HEK293 (cell line): ENCODE results near the gene TRIM23.
"Not testable (repeated sequence)": the region's sequence is repeated elsewhere in the genome, so short reads cannot be mapped to it uniquely, and the experiment has no call there.

Source experiments
- FEZF1 ChIP-seq: fragments of 450-650 bp; formaldehyde crosslinking; IDR thresholded peaks from 2 replicates; pipeline ENCODE4 v1.5.1; 2016; ENCODE audit warnings: missing biosample characterization, missing genetic modification characterization
- KLF16 ChIP-seq: fragments of 450-650 bp; formaldehyde crosslinking; IDR thresholded peaks from 2 replicates; pipeline ENCODE4 v1.5.1; 2017; ENCODE audit warnings: missing biosample characterization, missing genetic modification characterization
- OSR2 ChIP-seq: fragments of 450-650 bp; formaldehyde crosslinking; IDR thresholded peaks from 2 replicates; pipeline ENCODE4 v1.5.1; 2016; ENCODE audit warnings: missing biosample characterization, missing genetic modification characterization
- SALL2 ChIP-seq: fragments of 450-650 bp; formaldehyde crosslinking; IDR thresholded peaks from 2 replicates; pipeline ENCODE4 v1.5.0; 2017; ENCODE audit warnings: missing biosample characterization, mild to moderate bottlenecking, missing genetic modification characterization, borderline replicate concordance
- ZBTB1 ChIP-seq: fragments of 450-650 bp; formaldehyde crosslinking; IDR thresholded peaks from 2 replicates; pipeline ENCODE4 v1.5.1; 2016; ENCODE audit warnings: missing biosample characterization, missing genetic modification characterization
- ZNF146 ChIP-seq: fragments of 450-650 bp; formaldehyde crosslinking; IDR thresholded peaks from 2 replicates; pipeline ENCODE4 v1.5.1; 2016; ENCODE audit warnings: missing biosample characterization, missing genetic modification characterization
- ZNF23 ChIP-seq: fragments of 450-650 bp; formaldehyde crosslinking; IDR thresholded peaks from 2 replicates; pipeline ENCODE4 v1.5.1; 2016; ENCODE audit warnings: missing biosample characterization, missing genetic modification characterization, borderline replicate concordance
- ZNF292 ChIP-seq: fragments of 450-650 bp; formaldehyde crosslinking; IDR thresholded peaks from 2 replicates; pipeline ENCODE4 v1.5.1; 2016; ENCODE audit warnings: low read depth, missing biosample characterization, missing genetic modification characterization, borderline replicate concordance
- ZNF830 ChIP-seq: fragments of 450-650 bp; IDR thresholded peaks from 2 replicates; pipeline ENCODE4 v1.5.0; 2018; ENCODE audit warnings: missing biosample characterization, missing genetic modification characterization, low read depth, mild to moderate bottlenecking, moderate library complexity
- ZSCAN16 ChIP-seq: fragments of 450-650 bp; formaldehyde crosslinking; IDR thresholded peaks from 2 replicates; pipeline ENCODE4 v1.5.1; 2016; ENCODE audit warnings: missing biosample characterization, missing genetic modification characterization
- TF ChIP-seq, protein P1 (sequence below): sonication (generic); formaldehyde crosslinking; IDR thresholded peaks from 2 replicates; pipeline ENCODE4 v1.8.1; 2022; ENCODE audit warnings: mild to moderate bottlenecking, moderate library complexity, missing genetic modification reagents
- TF ChIP-seq, protein P2 (sequence below): fragments of 450-650 bp; formaldehyde crosslinking; IDR thresholded peaks from 2 replicates; pipeline ENCODE4 v1.5.1; 2016; ENCODE audit warnings: missing biosample characterization, missing genetic modification characterization
- TF ChIP-seq, protein P3 (sequence below): fragments of 450-650 bp; formaldehyde crosslinking; IDR thresholded peaks from 2 replicates; pipeline ENCODE4 v1.5.1; 2016; ENCODE audit warnings: missing biosample characterization, missing genetic modification characterization
- TF ChIP-seq, protein P4 (sequence below): fragments of 450-650 bp; formaldehyde crosslinking; IDR thresholded peaks from 2 replicates; pipeline ENCODE4 v1.5.1; 2016; ENCODE audit warnings: missing biosample characterization, missing genetic modification characterization

DNA sequence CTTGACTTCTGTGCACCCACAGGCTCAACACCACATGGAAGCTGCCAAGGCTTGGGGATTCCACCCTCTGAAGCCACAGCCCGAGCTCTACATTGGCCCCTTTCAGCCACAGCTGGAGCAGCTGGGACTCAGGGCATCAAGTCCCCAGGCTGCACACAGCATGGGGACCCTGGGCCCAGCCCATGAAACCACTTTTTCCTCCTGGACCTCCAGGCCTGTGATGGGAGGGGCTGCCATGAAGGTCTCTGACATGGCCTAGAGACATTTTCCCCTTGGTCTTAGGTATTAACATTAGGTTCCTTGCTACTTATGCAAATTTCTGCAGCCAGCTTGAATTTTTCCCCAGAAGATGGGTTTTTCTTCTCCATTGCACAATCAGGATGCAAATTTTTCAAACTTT, 22.4 kb downstream of the TRIM23 start:
- TF ChIP-seq, protein P1, sequence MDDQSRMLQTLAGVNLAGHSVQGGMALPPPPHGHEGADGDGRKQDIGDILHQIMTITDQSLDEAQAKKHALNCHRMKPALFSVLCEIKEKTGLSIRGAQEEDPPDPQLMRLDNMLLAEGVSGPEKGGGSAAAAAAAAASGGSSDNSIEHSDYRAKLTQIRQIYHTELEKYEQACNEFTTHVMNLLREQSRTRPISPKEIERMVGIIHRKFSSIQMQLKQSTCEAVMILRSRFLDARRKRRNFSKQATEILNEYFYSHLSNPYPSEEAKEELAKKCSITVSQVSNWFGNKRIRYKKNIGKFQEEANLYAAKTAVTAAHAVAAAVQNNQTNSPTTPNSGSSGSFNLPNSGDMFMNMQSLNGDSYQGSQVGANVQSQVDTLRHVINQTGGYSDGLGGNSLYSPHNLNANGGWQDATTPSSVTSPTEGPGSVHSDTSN (CRISPR knock-in tag) = not testable (repeated sequence)
- TF ChIP-seq ZNF830 (tag by site-specific recombination); ZNF146 (tag by site-specific recombination); KLF16; FEZF1 (tag by site-specific recombination); ZBTB1 (tag by site-specific recombination); OSR2; ZSCAN16 (tag by site-specific recombination); SALL2 (tag by site-specific recombination); ZNF292 (tag by site-specific recombination); ZNF23 (tag by site-specific recombination): not testable (repeated sequence)
- TF ChIP-seq, protein P2, sequence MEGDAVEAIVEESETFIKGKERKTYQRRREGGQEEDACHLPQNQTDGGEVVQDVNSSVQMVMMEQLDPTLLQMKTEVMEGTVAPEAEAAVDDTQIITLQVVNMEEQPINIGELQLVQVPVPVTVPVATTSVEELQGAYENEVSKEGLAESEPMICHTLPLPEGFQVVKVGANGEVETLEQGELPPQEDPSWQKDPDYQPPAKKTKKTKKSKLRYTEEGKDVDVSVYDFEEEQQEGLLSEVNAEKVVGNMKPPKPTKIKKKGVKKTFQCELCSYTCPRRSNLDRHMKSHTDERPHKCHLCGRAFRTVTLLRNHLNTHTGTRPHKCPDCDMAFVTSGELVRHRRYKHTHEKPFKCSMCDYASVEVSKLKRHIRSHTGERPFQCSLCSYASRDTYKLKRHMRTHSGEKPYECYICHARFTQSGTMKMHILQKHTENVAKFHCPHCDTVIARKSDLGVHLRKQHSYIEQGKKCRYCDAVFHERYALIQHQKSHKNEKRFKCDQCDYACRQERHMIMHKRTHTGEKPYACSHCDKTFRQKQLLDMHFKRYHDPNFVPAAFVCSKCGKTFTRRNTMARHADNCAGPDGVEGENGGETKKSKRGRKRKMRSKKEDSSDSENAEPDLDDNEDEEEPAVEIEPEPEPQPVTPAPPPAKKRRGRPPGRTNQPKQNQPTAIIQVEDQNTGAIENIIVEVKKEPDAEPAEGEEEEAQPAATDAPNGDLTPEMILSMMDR (tag by site-specific recombination) = not testable (repeated sequence)
- TF ChIP-seq, protein P3, sequence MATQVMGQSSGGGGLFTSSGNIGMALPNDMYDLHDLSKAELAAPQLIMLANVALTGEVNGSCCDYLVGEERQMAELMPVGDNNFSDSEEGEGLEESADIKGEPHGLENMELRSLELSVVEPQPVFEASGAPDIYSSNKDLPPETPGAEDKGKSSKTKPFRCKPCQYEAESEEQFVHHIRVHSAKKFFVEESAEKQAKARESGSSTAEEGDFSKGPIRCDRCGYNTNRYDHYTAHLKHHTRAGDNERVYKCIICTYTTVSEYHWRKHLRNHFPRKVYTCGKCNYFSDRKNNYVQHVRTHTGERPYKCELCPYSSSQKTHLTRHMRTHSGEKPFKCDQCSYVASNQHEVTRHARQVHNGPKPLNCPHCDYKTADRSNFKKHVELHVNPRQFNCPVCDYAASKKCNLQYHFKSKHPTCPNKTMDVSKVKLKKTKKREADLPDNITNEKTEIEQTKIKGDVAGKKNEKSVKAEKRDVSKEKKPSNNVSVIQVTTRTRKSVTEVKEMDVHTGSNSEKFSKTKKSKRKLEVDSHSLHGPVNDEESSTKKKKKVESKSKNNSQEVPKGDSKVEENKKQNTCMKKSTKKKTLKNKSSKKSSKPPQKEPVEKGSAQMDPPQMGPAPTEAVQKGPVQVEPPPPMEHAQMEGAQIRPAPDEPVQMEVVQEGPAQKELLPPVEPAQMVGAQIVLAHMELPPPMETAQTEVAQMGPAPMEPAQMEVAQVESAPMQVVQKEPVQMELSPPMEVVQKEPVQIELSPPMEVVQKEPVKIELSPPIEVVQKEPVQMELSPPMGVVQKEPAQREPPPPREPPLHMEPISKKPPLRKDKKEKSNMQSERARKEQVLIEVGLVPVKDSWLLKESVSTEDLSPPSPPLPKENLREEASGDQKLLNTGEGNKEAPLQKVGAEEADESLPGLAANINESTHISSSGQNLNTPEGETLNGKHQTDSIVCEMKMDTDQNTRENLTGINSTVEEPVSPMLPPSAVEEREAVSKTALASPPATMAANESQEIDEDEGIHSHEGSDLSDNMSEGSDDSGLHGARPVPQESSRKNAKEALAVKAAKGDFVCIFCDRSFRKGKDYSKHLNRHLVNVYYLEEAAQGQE (tag by site-specific recombination) = not testable (repeated sequence)
- TF ChIP-seq, protein P4, sequence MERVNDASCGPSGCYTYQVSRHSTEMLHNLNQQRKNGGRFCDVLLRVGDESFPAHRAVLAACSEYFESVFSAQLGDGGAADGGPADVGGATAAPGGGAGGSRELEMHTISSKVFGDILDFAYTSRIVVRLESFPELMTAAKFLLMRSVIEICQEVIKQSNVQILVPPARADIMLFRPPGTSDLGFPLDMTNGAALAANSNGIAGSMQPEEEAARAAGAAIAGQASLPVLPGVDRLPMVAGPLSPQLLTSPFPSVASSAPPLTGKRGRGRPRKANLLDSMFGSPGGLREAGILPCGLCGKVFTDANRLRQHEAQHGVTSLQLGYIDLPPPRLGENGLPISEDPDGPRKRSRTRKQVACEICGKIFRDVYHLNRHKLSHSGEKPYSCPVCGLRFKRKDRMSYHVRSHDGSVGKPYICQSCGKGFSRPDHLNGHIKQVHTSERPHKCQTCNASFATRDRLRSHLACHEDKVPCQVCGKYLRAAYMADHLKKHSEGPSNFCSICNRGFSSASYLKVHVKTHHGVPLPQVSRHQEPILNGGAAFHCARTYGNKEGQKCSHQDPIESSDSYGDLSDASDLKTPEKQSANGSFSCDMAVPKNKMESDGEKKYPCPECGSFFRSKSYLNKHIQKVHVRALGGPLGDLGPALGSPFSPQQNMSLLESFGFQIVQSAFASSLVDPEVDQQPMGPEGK (tag by site-specific recombination) = not testable (repeated sequence)
